Erythroblast (primary cell): ENCODE data around the gene ABCF2.

Source experiments
- DNase-seq, 2 experiments: peaks; one replicate each; lab custom pipeline; 2025; lab: John Stamatoyannopoulos, UW
- GATA1 ChIP-seq: IDR thresholded peaks from 2 replicates; pipeline ENCODE4 v1.6.1; 2011; ENCODE audit warnings: low read depth, mild to moderate bottlenecking, control low read depth, low read length, moderate library complexity
- POLR2A ChIP-seq: IDR thresholded peaks from 2 replicates; pipeline ENCODE4 v1.6.1; 2011; ENCODE audit warnings: mild to moderate bottlenecking, low read length

The ABCF2 gene

GRCh38 chr7:151249034-151249731 lies 22.2 kb upstream of the ABCF2 start:
- peak; percentile 25 to 38 for DNase-seq
- TF ChIP-seq POLR2A (no peak), GATA1 (no peak)

GRCh38 chr7:151248346-151249033 lies 21.5 kb upstream of the ABCF2 start, which contains the start of gene SMARCD3:
Gene SMARCD3, minus strand, starts transcription at chr7:151248694. Its CDS starts 132 bp downstream, at chr7:151248562.
- peak; percentile 24 to 38 for DNase-seq
- TF ChIP-seq POLR2A (no peak), GATA1 (no peak)

GRCh38 chr7:151247611-151248345 lies 20.8 kb upstream of the ABCF2 start:
- no peak for DNase-seq
- no peak for TF ChIP-seq POLR2A
- TF ChIP-seq GATA1, result no peak

DNA sequence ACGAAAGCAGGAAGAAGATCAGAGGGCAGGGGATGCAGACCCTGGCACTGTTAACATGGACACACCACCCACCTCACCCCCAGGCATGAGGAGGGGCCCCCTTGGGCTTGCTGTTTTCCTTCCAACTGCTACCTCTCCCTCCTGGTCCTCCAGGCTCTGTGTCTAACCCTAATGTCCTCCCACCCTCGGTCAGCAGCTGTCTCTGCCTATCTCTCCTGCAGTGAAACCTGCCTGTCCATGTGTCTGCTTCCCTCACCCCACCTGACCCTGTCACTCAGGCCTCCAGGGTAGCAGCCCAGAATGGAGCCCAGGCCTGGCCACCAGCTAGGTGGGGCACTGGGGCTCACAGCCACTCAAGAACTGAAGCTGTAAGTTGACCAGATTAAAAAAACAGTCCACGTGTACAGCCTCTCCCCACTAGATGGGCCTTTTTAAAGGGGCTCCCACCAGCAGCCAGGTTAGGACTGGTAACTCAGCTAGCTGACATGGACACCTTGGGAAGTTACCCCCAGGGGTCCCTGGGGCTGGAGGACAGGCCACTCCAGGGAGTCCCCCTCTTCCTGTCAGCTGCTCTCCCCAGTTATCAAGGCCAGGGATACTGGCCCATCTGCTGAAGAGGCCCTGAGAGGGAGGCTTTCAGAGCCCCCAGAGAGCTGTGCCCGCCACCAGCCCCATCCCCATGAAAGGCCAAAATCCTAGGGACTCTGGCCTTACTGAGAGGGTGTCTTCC lies 20.0 kb upstream of the ABCF2 start:
- no peak for DNase-seq
- no peak for TF ChIP-seq POLR2A
- TF ChIP-seq GATA1, result no peak

- DNase-seq, result no peak
- TF ChIP-seq GATA1, result no peak
- TF ChIP-seq POLR2A, result no peak
Measured at GRCh38 chr7:151246102-151246850, 19.3 kb upstream of the ABCF2 start.

- no peak for TF ChIP-seq POLR2A
- TF ChIP-seq GATA1, result no peak
- peak; percentile 42 to 56 for DNase-seq
Measured at GRCh38 chr7:151245360-151246101, 18.5 kb upstream of the ABCF2 start.

GRCh38 chr7:151244841-151245346 lies 17.9 kb upstream of the ABCF2 start:
- TF ChIP-seq GATA1 (no peak), POLR2A (no peak)

DNA sequence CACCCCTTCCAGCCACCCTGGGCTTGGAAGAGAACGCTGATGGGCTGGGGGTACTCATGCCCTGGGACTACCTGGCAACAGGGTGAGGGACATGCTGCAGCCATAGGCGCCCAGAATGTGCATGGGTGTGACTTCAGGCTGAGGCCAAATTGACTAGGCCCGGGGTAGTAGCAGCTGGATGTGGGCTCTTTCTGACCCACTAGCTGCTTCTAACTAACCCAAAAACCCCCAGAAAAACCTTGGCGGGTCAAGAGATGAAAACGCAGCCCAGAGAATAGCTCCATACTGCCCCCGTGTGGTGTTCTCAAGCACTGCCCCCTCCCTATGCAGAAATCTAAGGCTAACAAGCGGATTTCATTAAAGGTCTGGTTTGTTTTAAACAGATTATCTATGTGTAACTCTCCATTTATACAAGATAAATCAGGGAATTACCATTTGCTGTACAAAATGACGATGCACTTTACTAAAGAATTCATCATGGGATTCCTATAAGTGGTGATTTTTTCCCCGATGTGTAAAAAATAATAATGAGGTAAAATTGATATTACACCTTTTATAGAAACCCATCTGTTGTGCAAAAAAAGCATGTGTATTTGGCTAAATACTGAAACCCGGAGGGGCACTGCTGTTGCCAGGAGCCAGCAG lies 17.3 kb upstream of the ABCF2 start:
- TF ChIP-seq GATA1, result no peak
- TF ChIP-seq POLR2A, result no peak
- DNase-seq, result peak; percentile 61 to 80

More at GRCh38 chr7:151244841-151245346, 17.9 kb upstream of the ABCF2 start:
- DNase-seq, result no peak

DNA sequence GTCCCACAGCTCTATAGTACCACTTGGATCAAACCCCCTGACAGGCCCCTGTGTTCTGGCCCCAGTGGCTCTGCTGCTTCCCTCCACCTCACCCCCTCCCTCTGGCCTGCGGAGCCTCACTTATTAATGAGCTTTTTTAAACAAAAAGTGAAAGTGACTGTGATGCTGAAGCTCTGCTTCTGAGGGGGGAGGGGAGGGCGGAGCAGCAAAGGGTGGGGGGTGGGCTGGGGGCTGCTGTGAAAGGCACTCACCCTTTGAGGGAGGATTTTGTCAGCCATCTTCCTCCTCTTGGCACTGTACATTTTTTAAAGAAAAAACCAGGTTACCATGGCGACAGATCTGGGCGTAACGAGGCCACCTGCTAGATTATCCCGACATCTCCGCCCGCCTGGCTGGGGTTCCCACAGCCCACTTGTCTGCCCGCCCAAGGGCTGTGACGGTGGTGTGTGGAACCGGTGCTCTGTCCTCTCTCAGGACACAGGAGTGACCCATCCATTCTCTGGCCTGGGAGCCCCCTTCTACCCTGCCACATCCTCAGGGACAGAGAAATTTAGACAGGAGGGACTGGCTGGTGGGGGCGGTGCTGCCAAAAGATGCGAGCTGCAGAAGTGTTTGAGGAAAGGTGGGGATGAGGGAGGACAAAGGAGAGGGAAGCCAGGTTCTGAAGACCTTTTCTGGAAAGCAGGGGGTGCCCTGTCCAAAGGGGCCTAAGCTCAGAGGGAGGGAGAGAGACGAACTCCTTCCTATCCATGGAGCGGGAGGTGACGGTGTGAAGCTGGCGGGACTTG lies 16.6 kb upstream of the ABCF2 start:
- peak; percentile 50 to 69 for DNase-seq
- TF ChIP-seq POLR2A (no peak), GATA1 (no peak)

- DNase-seq, result no peak
- no peak for TF ChIP-seq POLR2A
- TF ChIP-seq GATA1, result no peak
Measured at GRCh38 chr7:151243045-151243349, 16.0 kb upstream of the ABCF2 start.
